Fibroblast of villous mesenchyme (primary cell): ENCODE measurements around the gene PTAR1. TPM values are rescaled to one million over a fixed set of nuclear protein-coding genes. Genes with fewer than 3 reads are reported as not detected.

Source experiments
- DNase-seq: peaks from one replicate; pipeline ENCODE4 v3.0.0-alpha.2; 2010; ENCODE audit warnings: low read depth
- H3K4me3 ChIP-seq: 2 replicates; pipeline ENCODE4 v1.5.1; 2011; ENCODE audit warnings: low read depth, mild to moderate bottlenecking, low read length
- CTCF ChIP-seq: IDR thresholded peaks from 2 replicates; pipeline ENCODE4 v1.5.1; 2012; ENCODE audit warnings: low read depth, mild to moderate bottlenecking, low read length; ENCODE audit not compliant: insufficient read depth
- total RNA-seq: library from RNA; depleted of rRNA; stranded (reverse); fragments of >200 nt; gene quantifications from 2 replicates; pipeline ENCODE4 v1.2.3, GENCODE V29; 2012

Gene PTAR1
- total RNA-seq, 1 donor: 117 TPM

- TF ChIP-seq CTCF: no peak
- H3K4me3 ChIP-seq: no peak overlapping the region
- no peak for DNase-seq
Measured at GRCh38 chr9:69715096-69715495, 44.7 kb downstream of the PTAR1 start.

GRCh38 chr9:69697475-69697874, 62.3 kb downstream of the PTAR1 start:
- DNase-seq: no peak
- TF ChIP-seq CTCF: no peak

GRCh38 chr9:69696802-69697201, 63.0 kb downstream of the PTAR1 start:
- H3K4me3 ChIP-seq: no peak overlapping the region
- TF ChIP-seq CTCF: no peak
- DNase-seq: no peak

More at GRCh38 chr9:69697475-69697874, 62.3 kb downstream of the PTAR1 start:
- no peak overlapping the region for H3K4me3 ChIP-seq

- no peak overlapping the region for H3K4me3 ChIP-seq
- DNase-seq: no peak
- no peak for TF ChIP-seq CTCF
Measured at GRCh38 chr9:69689991-69690538, 69.7 kb downstream of the PTAR1 start.

- DNase-seq: no peak
- no peak for TF ChIP-seq CTCF
- H3K4me3 ChIP-seq: no peak overlapping the region
Measured at GRCh38 chr9:69683927-69684326, 75.9 kb downstream of the PTAR1 start.

- no peak for TF ChIP-seq CTCF
- H3K4me3 ChIP-seq: no peak overlapping the region
- no peak for DNase-seq
Measured at GRCh38 chr9:69678843-69679538, 80.8 kb downstream of the PTAR1 start.
